ENCODE measurements around the gene C14orf180.
A peak's percentile ranks its signal among the peaks of the same experiment; 100 is the strongest.

The C14orf180 gene

DNA sequence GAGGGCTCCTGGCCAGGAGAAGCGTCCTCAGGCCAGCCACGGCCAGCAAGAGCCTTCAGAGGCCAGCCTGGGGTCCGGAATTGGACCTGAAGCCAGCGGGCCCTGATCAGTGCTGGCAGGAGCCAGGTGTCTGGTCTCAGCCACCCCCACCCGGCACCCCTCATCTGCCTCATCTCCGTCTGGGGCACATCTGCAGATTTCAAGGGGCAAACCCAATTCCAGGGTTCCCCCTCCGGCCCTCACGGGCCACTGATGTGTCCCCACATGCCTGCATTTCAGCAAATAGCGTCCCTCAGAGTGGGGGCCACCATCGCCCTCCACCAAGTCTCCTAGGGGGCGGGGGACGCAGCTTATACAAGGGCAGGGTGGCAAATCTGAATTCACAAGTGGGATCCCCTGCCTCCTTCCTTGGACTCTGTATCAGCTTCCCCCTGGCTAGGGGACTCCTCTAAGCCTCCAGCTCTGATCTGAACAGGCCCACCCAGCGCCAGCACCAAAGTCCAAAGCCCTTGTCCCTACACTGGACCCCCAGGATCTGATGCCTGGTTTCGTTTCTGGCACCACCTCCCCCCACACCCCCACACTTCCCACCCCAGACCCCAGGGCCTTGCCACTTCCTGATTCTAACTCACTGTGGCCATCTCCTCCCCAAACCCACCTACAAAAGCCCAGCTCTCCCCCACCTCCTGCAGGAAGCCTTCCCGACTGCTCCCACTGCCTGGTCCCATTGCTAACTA lies 14.9 kb downstream of the C14orf180 start:
- no peak for DNase-seq

GRCh38 chr14:104595116-104595675 lies 15.6 kb downstream of the C14orf180 start:
- DNase-seq: no peak

DNA sequence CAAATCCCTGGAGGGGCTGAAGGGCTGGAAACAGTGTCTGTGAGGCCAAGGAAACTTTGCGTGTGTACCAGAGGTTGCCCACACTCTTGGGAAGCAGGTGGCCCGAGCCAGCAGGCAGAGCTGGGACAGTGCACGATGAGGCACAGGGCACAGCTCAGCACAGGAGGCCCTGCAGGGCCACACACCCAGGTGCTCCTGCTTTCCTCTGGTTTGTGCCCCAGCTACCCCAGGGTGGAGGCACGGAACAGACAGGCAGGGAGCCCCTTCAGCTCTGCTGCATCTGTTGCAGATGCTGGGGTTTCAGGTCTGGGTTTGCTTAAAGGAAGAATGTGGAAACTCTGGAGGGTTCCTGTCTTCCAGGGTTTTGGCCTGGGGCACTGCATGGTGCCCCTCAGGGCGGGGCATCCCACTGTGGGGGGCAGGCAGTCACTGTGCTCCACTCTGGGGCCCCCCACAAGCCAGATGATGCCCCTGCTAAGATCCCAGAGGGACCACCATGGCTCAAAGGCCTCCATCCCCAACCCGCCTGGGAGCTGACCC lies 16.4 kb downstream of the C14orf180 start:
- no peak for DNase-seq

GRCh38 chr14:104596451-104596918 lies 16.9 kb downstream of the C14orf180 start:
- DNase-seq: no peak

- no peak for DNase-seq
These were observed 17.4 kb downstream of the C14orf180 start for GRCh38 chr14:104596927-104597351.

DNA sequence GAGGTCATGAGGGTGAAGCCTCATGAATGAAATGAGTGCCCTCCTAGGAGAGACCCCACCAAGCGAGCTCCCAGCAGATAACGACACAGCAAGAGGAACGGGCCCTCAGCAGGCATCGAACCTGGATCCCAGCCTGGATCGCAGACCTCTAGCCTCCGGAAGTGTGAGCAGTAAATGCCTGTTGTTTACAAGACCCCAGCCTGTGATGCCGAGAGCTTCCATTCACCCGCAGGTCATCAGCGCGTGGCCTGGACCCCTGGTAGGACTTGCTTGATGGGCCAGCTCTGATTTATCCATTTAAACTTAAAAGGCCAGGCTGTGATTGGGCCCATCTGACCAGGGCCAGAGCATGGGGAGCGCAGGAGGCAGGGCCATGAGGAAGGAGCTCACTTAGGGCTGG lies 18.0 kb downstream of the C14orf180 start:
- no peak for DNase-seq

GRCh38 chr14:104598039-104598909 lies 18.7 kb downstream of the C14orf180 start:
- DNase-seq: no peak

GRCh38 chr14:104598910-104599273 lies 19.3 kb downstream of the C14orf180 start:
- DNase-seq: no peak

- no peak for DNase-seq
These were observed 19.9 kb downstream of the C14orf180 start for GRCh38 chr14:104599446-104599845.

- peak; percentile 6 for DNase-seq
These were observed 20.6 kb downstream of the C14orf180 start for GRCh38 chr14:104600141-104600643.

GRCh38 chr14:104600805-104601204 lies 21.2 kb downstream of the C14orf180 start:
- DNase-seq: no peak

- DNase-seq: no peak
These were observed 22.2 kb downstream of the C14orf180 start for GRCh38 chr14:104601786-104602185.

- no peak for DNase-seq
These were observed 22.9 kb downstream of the C14orf180 start for GRCh38 chr14:104602315-104602932.

DNA sequence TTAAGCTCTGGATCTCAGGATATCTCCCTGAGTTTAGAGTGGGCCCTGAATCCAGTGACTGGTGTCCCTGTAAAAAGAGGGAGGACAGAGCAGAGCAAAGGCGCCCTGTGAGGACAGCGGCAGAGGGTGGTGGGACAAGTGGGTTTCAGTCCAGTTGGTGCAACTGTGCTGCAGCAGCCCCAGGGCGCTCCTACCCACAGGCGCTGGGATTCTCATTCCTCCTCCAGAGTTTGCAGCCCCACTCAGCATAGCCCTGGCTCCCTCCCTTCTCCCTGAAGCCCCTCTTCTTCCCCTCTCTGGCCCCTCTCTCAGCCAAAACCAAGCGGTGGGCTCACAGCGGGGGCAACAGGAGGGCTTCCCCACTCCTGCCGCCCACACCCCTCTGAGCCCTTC lies 23.4 kb downstream of the C14orf180 start:
- no peak for DNase-seq

GRCh38 chr14:104603711-104604401 lies 24.3 kb downstream of the C14orf180 start:
- DNase-seq: no peak

GRCh38 chr14:104604458-104605449 lies 25.2 kb downstream of the C14orf180 start, which contains the start of gene TMEM179:
Gene TMEM179, minus strand, starts transcription at chr14:104604772. Its CDS starts 31 bp downstream, at chr14:104604741.
- peak; percentile 32 for DNase-seq

GRCh38 chr14:104609666-104610065 lies 30.1 kb downstream of the C14orf180 start:
- no peak for DNase-seq

DNA sequence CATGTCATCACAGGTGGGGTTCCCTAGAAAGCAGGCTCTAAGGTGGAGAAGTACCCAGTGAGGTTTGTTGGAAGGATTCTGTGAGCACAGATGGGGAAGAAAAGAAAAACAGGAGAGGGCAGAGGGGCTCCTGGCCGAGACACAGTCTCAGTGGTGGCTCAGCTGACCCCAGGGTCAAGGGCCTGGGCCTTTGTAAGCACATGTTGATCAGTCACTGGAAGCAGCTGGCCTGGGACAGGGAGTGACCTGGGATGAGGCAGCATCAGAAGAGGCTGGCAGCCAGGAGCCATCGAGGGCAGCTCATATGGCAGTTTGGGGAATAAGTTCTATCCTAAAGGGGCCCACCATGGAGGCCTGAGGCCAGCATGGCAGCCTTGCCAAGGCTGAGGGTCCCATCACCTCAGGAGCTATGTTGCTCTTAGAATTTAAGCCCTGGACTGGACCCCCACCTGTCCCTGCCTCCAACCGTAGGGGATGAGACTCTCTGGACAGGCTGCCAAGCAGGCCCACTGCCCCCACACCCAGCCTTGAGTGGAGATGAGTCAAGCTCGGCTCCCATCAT lies 31.3 kb downstream of the C14orf180 start:
- no peak for DNase-seq

DNA sequence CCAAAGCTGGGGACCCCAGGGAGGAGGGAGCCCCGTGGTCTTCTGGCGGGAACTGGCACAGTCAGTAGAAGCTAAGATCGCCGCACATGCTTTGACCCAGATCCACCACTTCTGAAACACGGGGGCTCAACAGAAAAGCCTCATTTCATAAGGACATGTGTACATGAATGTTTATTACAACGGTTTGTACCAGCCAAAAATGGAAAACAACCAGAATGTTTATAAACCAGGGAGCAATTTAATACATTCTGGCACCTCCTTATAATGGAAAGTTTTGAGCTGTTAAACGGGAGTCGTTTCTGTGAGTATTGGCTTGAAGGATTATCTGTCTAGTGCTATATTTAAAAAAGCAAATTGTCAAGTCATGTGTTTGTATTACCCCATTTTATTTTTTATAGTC lies 32.3 kb downstream of the C14orf180 start:
- no peak for DNase-seq

All from fibroblast of skin of back (primary cell).